RWPE2 (cell line): ENCODE measurements around the gene FAM13B.

ENCODE experiments used
- ATAC-seq: fragments of 200-7000 bp; cut with Tn5 transposase; 3 replicates; pipeline ENCODE4 v1.9.1; 2021; ENCODE audit warnings: low read depth
- DNase-seq: peaks from one replicate; pipeline ENCODE4 v3.0.0-alpha.2; 2020; ENCODE audit warnings: low spot score
- H3K27ac ChIP-seq: fragments of 450-650 bp; 2 replicates; pipeline ENCODE4 v1.5.1; 2017; ENCODE audit warnings: mild to moderate bottlenecking; ENCODE audit not compliant: poor library complexity, severe bottlenecking
- H3K27me3 ChIP-seq: fragments of 250-450 bp; sonication (Bioruptor Pico); 2 replicates; pipeline ENCODE4 v1.5.1; 2021; ENCODE audit warnings: mild to moderate bottlenecking, moderate library complexity; ENCODE audit not compliant: insufficient read depth, poor library complexity, severe bottlenecking
- H3K36me3 ChIP-seq: fragments of 250-450 bp; sonication (Bioruptor Pico); 2 replicates; pipeline ENCODE4 v1.5.1; 2020; ENCODE audit warnings: low read depth, mild to moderate bottlenecking, moderate library complexity
- H3K4me1 ChIP-seq: fragments of 250-450 bp; sonication (Bioruptor Pico); 2 replicates; pipeline ENCODE4 v1.5.1; 2021; ENCODE audit warnings: mild to moderate bottlenecking, moderate library complexity; ENCODE audit not compliant: insufficient read depth, poor library complexity, severe bottlenecking
- H3K4me3 ChIP-seq: fragments of 250-450 bp; sonication (Bioruptor Pico); 2 replicates; pipeline ENCODE4 v1.5.1; 2021; ENCODE audit warnings: mild to moderate bottlenecking, moderate library complexity; ENCODE audit not compliant: severe bottlenecking
- H3K9me3 ChIP-seq: fragments of 250-450 bp; sonication (Bioruptor Pico); 2 replicates; pipeline ENCODE4 v1.5.1; 2021; ENCODE audit warnings: mild to moderate bottlenecking, moderate library complexity; ENCODE audit not compliant: severe bottlenecking
- TF ChIP-seq, protein P1 (sequence below): fragments of 450-650 bp; IDR thresholded peaks from one replicate; pipeline ENCODE4 v1.5.1; 2017; ENCODE audit warnings: mild to moderate bottlenecking, moderate library complexity; ENCODE audit not compliant: poor library complexity, severe bottlenecking

Gene FAM13B

DNA sequence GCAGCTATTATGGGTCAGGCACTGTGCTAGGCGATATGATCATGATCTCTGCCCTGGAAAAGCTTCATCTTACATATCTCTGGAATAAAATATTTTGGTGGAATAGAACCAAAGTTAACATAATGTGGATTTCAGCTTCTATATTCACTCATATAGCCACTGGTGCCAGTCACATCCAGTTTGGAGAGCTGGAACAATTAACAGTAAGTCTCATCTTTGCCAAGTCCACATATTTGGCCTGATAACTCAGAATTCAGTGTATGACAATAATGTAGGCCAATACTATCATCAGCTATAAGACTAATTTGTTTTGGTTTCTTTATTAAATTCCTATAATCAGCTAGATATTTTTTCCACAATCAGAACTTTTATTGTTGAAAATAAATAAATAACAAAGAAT, 5.9 kb upstream of the FAM13B start:
- no peak for DNase-seq
- Histone ChIP-seq H3K27ac (no peak overlapping the region), H3K4me3 (no peak overlapping the region), H3K9me3 (no peaks in the 10 kb centered on the region), H3K36me3 (no peaks in the 10 kb centered on the region), H3K4me1 (peaks cover 6% of the 10 kb centered on the region), H3K27me3 (no peaks in the 10 kb centered on the region)
- TF ChIP-seq, protein P1, sequence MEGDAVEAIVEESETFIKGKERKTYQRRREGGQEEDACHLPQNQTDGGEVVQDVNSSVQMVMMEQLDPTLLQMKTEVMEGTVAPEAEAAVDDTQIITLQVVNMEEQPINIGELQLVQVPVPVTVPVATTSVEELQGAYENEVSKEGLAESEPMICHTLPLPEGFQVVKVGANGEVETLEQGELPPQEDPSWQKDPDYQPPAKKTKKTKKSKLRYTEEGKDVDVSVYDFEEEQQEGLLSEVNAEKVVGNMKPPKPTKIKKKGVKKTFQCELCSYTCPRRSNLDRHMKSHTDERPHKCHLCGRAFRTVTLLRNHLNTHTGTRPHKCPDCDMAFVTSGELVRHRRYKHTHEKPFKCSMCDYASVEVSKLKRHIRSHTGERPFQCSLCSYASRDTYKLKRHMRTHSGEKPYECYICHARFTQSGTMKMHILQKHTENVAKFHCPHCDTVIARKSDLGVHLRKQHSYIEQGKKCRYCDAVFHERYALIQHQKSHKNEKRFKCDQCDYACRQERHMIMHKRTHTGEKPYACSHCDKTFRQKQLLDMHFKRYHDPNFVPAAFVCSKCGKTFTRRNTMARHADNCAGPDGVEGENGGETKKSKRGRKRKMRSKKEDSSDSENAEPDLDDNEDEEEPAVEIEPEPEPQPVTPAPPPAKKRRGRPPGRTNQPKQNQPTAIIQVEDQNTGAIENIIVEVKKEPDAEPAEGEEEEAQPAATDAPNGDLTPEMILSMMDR, result no peak
- no peak for ATAC-seq

DNA sequence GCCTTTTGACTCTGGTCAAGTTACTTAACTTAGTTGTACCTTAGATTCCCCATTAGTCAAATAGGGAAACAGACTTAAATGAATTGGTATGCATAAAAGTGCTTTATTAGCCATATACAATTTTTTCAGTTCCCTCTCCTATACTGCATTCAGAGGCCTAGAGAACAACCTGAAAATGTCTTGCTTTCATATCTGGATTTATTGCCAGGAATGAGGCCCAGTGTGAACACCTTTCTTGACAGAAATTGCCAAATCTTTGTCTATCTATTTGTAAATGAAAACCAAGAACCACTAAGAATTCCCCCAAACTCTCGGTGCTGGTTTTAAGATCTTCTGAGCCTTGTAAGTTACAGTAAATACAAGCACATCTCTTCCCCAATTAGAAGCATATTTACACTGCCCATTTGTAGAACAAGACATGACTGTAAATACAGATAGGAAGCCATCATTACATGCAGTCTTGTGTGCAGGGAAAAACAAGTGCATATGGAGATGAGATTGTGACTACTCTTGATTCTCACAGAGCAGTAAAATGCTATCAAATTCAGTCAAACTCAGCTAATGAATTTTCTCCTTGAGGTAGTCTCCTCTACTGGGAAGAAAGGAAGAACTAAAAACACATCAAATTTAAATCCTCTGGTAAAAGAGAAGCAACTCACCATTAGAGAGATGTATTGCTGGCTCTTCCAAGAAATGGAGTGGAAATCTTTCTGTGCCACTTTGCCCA, 5.2 kb upstream of the FAM13B start:
- no peaks in the 10 kb centered on the region for H3K27me3 ChIP-seq

DNA sequence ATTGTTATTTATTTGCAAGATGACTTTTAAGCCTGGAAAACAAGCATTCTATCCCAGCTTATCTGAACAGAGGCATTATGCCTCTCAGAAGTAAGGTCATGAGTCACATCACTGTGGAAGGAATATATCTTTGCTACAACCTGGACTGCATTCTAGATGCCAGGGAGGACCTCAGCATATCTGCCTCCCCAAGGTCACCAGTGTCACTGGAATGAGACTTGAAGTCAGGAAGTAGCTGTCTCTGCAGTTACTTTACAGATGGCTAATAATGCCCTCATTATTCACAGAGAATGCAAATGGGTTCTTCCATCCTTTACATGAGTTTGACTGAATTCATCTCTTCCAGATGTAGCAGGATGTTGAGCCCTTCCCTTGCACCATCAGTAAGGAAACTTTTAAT, 4.4 kb upstream of the FAM13B start:
- Histone ChIP-seq H3K4me1 (peaks cover 8% of the 10 kb centered on the region), H3K9me3 (no peaks in the 10 kb centered on the region), H3K4me3 (no peak overlapping the region), H3K27ac (no peak overlapping the region), H3K36me3 (no peaks in the 10 kb centered on the region), H3K27me3 (no peaks in the 10 kb centered on the region)
- ATAC-seq (no peak), DNase-seq (no peak)
- TF ChIP-seq, protein P1, result no peak

More for the DNA sequence above, 5.2 kb upstream of the FAM13B start:
- H3K27ac ChIP-seq, result no peak overlapping the region
- ATAC-seq (no peak), DNase-seq (no peak)
- no peaks in the 10 kb centered on the region for H3K9me3 ChIP-seq
- no peak overlapping the region for H3K4me3 ChIP-seq
- H3K36me3 ChIP-seq, result no peaks in the 10 kb centered on the region
- H3K4me1 ChIP-seq, result peaks cover 8% of the 10 kb centered on the region
- TF ChIP-seq, protein P1, result no peak

DNA sequence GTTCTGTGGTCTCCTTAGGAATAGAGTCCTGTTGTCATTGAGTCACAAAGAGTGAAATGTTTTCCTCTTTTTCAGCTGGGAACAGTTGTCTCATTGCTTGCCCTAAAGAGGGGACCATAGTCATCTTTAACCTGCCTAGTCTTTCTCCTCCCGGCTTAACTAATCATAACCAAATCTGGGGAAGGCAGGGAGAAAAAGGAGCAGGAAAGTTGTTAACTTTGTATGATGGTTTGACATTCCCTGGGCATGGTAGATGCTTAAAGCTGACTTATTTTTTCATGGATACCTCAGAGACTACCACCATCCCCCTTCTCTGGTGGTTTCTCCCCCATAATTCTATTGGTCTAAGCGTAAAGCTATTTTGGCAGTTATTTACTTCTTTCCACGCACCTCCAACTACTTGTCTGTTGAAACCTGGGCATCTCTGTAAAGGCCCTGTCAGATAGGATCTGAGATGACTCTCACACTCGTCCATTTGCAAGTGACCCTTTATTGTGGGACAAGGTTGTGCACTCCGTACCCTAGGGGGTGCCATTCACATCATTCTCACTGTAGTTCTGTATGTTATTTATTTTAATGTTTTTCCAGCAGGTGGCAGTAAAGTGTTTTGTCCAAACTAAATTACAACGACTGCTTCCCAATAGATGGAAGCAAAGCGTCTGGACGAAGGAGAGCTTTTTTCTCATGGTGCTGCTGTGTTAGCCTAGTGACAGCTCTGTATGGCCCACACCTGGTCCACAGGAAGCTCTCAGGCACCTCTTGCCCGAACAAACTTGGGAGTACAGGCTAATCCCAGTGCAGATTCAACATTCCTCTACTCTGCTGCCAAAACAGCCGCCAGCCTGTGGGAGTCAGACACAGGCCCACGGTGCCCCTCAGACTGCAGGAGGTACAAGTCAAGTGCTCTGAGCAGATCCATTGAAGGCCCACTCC, 3.0 kb upstream of the FAM13B start:
- Histone ChIP-seq H3K4me3 (no peak overlapping the region), H3K27me3 (no peaks in the 10 kb centered on the region), H3K4me1 (peaks cover 12% of the 10 kb centered on the region), H3K9me3 (no peaks in the 10 kb centered on the region), H3K36me3 (0 out of 2 replicates have a peak, but pooled peaks cover 4% of the 10 kb centered on the region), H3K27ac (no peak overlapping the region)
- TF ChIP-seq, protein P1, result peak; percentile 99
- DNase-seq (no peak), ATAC-seq (peak; percentile 67)
